ENCODE measurements around the gene SETD3. TPM values are rescaled to one million over a fixed set of nuclear protein-coding genes. Genes with fewer than 3 reads are reported as not detected.
A peak's percentile ranks its signal among the peaks of the same experiment; 100 is the strongest.

Gene SETD3
- total RNA-seq, 4 donors from 2014 or later = 127 to 184 (median 162) TPM

DNA sequence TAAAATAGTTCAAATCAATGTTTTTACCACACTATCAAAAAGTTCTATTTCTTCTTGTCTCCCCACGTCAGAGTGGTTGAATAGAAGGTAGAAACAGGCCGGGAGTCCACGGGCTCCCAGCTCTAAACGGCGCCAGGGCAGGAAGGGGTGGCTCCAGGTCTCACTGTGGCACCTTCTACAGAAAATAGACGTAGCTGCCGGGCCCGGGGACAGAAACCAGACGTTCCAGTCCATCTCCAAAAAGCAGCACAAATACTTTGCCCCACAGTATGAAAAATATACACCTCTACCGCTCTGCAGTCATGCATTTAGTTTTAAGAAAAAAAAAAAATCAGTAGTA is 31.4 kb upstream of the SETD3 start:
- Histone ChIP-seq H3K4me3 (no peak overlapping the region), H3K36me3 (peaks cover 0 to 82% of the 10 kb centered on the region in 2 donors), H3K27me3 (no peaks in the 10 kb centered on the region), H3K4me1 (peaks cover 0 to 35% (median 16%) of the 10 kb centered on the region in 3 donors), H3K27ac (peak overlapping the region in 3 of 4 donors; percentile 80 to 82 (median 81)), H3K9me3 (no peaks in the 10 kb centered on the region)
- TF ChIP-seq CTCF (IDR thresholded peaks at IDR 0.05) = no peak
- TF ChIP-seq POLR2A (IDR thresholded peaks at IDR 0.05) = no peak
- TF ChIP-seq POLR2AphosphoS5 (IDR thresholded peaks at IDR 0.05) = no peak
- TF ChIP-seq EP300 (IDR thresholded peaks at IDR 0.05) = no peak
- WGBS, 2 donors (ENCODE audit: low coverage in 1 of 2) = 39% methylated on average over 3 to 10 of the region's 10 CpGs
- no peak for ATAC-seq

- 30 to 31% methylated on average over 5 to 11 of the region's 12 CpGs for WGBS, 2 donors (ENCODE audit: low coverage in 1 of 2)
- no peaks in the 10 kb centered on the region for H3K27me3 ChIP-seq
- no peak overlapping the region for H3K4me3 ChIP-seq
- peak; percentile 61 for ATAC-seq
- peaks cover 0 to 87% of the 10 kb centered on the region in 2 donors for H3K36me3 ChIP-seq
- peaks cover 0 to 35% (median 16%) of the 10 kb centered on the region in 3 donors for H3K4me1 ChIP-seq
- H3K27ac ChIP-seq = peak overlapping the region; percentile 2 to 82 (median 80)
- H3K9me3 ChIP-seq = no peaks in the 10 kb centered on the region
- no peak for TF ChIP-seq POLR2A (IDR thresholded peaks at IDR 0.05)
- TF ChIP-seq POLR2AphosphoS5 (IDR thresholded peaks at IDR 0.05) = no peak
- TF ChIP-seq CTCF (IDR thresholded peaks at IDR 0.05) = no peak
- no peak for TF ChIP-seq EP300 (IDR thresholded peaks at IDR 0.05)
Observed at GRCh38 chr14:99511421-99512109, 30.9 kb upstream of the SETD3 start.

DNA sequence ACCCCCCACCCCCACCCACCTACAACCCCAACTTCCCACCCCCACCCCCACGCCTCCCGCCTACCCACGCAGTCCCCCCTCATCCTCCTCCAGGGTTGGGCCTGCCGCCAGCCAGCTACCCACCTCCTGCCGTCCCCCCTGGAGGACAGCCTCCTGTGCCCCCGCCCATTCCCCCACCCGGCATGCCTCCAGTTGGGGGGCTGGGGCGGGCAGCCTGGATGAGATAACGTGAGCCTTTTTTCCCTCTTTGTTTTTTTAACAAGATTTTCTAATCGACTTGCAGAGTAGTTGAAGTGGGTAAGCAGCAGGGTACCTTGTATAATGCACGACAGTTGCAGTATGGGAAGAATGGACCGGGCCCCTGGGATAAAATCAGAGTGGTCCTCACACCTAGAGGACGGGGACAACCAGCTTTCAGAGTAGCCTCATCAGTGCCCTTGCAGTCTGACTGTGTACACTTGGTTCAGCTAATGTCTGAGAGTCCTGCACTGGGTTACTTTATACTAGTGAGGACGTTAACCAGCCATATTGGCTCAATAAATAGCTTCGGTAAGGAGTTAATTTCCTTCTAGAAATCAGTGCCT is 30.0 kb upstream of the SETD3 start:
- TF ChIP-seq POLR2AphosphoS5 (IDR thresholded peaks at IDR 0.05) (no peak), EP300 (IDR thresholded peaks at IDR 0.05) (no peak), CTCF (IDR thresholded peaks at IDR 0.05) (no peak), POLR2A (IDR thresholded peaks at IDR 0.05) (no peak)
- no peak for ATAC-seq
- WGBS, 2 donors (ENCODE audit: low coverage in 1 of 2) = 45 to 48% methylated on average over 5 to 6 of the region's 15 CpGs
- Histone ChIP-seq H3K27ac (peak overlapping the region in 3 of 4 donors; percentile 41 to 82 (median 80)), H3K36me3 (peaks cover 0 to 89% of the 10 kb centered on the region in 2 donors), H3K9me3 (no peaks in the 10 kb centered on the region), H3K4me3 (no peak overlapping the region), H3K4me1 (peaks cover 0 to 35% (median 16%) of the 10 kb centered on the region in 3 donors), H3K27me3 (no peaks in the 10 kb centered on the region)

- peak overlapping the region in 3 of 4 donors; percentile 11 to 80 (median 36) for H3K27ac ChIP-seq
- TF ChIP-seq POLR2AphosphoS5 (IDR thresholded peaks at IDR 0.05) = no peak
- H3K4me3 ChIP-seq = no peak overlapping the region
- no peak for ATAC-seq
- WGBS, 2 donors (ENCODE audit: low coverage in 1 of 2) = 63 to 65% methylated on average over 2 to 4 of the region's 27 CpGs
- peaks cover 0 to 35% (median 16%) of the 10 kb centered on the region in 3 donors for H3K4me1 ChIP-seq
- no peaks in the 10 kb centered on the region for H3K9me3 ChIP-seq
- H3K27me3 ChIP-seq = no peaks in the 10 kb centered on the region
- H3K36me3 ChIP-seq = peaks cover 0 to 90% of the 10 kb centered on the region in 2 donors
Observed at GRCh38 chr14:99509871-99510555, 29.4 kb upstream of the SETD3 start.

DNA sequence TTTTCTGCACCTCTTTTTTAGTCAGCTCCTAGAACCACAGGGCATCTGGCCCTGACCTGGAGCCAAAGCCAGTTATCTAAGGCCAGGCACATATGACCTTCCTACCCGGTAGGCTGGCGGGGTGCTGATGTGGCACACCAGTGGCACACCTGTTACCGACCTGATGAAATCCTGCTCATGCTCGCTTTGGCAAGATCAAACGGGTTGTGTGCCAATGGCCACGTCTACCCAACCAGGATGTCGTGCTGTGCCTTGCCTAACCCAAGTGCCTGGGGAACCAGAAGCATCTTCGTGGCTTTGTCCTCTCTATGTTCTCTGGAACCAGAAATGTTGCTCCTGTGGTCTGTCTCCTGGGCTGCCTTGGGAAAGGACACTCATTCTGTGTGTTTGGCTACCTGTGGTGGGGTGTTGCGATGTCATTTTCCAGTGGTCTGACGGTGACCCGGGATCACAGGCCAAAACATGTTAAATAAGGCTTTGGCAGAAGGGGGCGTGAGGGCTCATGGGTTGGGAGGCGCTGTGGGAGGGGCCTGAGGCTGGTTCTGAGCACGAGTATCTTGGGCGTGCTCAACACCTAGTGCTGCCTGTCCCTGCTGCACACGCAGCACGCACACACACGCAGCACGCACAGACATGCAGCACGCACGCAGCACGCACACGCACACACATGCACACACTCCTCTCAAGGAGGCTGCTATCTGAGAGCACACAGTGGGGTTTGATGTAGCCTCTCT is 28.4 kb upstream of the SETD3 start:
- ATAC-seq = no peak
- no peak for TF ChIP-seq POLR2AphosphoS5 (IDR thresholded peaks at IDR 0.05)
- TF ChIP-seq EP300 (IDR thresholded peaks at IDR 0.05) = no peak
- TF ChIP-seq POLR2A (IDR thresholded peaks at IDR 0.05) = no peak
- TF ChIP-seq CTCF (IDR thresholded peaks at IDR 0.05) = no peak
- Histone ChIP-seq H3K4me3 (no peak overlapping the region), H3K4me1 (peaks cover 0 to 35% (median 16%) of the 10 kb centered on the region in 3 donors), H3K36me3 (peaks cover 0 to 90% of the 10 kb centered on the region in 2 donors), H3K9me3 (no peaks in the 10 kb centered on the region), H3K27me3 (no peaks in the 10 kb centered on the region), H3K27ac (peak overlapping the region in 3 of 4 donors; percentile 3 to 23 (median 11))
- WGBS, 2 donors (ENCODE audit: low coverage in 1 of 2) = 20 to 73% methylated on average over 2 to 8 of the region's 23 CpGs

Data from gastroesophageal sphincter (tissue), 4 donors.